VCaP (cell line): Measurements from ENCODE around the gene HIVEP3.

Experiments used
- H3K27ac ChIP-seq: fragments of 450-650 bp; 2 replicates; pipeline ENCODE4 v1.5.1; 2017
- CTCF ChIP-seq: fragments of 450-650 bp; conservative IDR thresholded peaks from 2 replicates; pipeline ENCODE4 v1.5.1; 2017; ENCODE audit warnings: mild to moderate bottlenecking, moderate library complexity

The HIVEP3 gene

DNA sequence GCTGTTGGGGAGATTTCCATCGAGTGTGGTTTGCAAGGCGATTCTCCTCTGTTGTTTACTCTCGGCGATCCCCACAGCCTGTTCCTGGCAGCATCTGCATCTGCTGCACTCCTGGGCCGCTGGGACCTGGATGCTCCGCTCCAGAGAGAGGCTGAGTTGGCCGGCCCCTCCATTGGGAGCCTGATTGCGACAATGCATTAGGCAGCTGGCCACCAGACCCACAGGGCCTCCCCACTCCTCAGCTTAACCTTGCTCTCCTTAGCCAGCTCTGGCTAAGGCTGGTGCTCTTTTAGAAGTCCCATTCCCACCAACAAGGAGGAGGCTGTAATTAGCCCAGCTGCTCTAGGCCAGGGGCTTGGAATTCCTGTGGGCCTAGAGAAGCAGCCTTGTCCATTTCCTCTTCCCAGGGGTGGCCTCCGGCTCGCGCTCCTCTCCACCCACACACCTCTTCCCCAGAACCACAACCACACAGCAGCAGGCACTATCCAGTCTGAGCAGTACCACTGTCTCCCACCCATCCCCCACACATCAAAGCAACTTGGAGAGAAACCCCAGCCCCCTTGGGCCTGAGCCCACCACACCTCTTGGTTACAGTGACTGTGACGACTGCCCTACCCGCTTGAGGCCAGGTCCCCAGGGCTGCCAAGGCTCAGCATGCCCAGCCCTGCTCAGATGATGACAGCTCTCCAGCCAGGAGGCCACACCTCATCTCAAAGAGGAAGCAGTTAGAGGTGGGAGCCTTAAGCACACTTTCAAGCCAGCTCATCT is 240.4 kb downstream of the HIVEP3 start:
- no peak for TF ChIP-seq CTCF
- no peak overlapping the region for H3K27ac ChIP-seq

- no peak overlapping the region for H3K27ac ChIP-seq
- no peak for TF ChIP-seq CTCF
Observed at GRCh38 chr1:41677620-41678019, 241.1 kb downstream of the HIVEP3 start.

GRCh38 chr1:41675401-41675800 is 243.3 kb downstream of the HIVEP3 start:
- H3K27ac ChIP-seq: no peak overlapping the region

DNA sequence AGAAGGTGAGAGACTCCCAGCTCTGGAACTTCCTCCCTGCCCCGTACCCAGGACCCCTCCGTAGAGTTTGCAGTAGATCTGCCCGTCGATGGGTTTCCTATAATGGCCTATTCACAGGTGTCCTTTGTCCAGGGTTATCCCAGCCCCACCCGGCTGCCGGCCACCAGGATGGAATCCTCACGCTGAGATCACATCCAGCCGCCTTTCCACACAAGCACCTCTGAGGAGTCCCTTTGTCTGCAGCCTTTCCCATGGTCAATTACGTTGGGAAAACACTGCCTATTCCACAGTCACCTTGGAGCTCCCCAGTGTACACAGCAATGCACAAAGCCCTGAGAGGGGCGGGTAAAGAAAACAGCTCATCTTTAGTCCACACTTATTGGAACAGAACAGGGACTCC is 244.2 kb downstream of the HIVEP3 start:
- TF ChIP-seq CTCF: no peak
- H3K27ac ChIP-seq: no peak overlapping the region

More at GRCh38 chr1:41675401-41675800, 243.3 kb downstream of the HIVEP3 start:
- TF ChIP-seq CTCF: no peak

DNA sequence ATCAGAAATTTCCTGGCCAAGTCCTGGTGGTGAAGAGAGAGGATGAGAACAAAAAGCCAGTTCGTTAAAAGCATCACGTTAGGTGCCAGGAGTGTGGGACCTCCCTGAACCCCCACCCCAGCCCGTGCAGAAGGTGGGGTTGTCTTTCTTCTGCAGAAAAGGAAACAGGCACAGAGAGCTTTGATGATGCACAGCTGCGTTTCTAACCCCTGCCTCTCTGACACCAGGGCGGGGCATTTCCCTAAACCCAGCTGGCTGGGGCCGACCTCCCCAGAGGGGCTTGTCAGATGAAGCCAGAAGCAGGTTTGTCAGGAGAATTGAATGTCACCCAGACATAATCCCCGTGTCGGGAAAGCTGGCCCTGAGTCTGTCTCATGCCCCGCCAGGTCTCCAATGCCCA is 244.9 kb downstream of the HIVEP3 start:
- H3K27ac ChIP-seq: no peak overlapping the region
- TF ChIP-seq CTCF: no peak

- no peak overlapping the region for H3K27ac ChIP-seq
- TF ChIP-seq CTCF: no peak
Observed at GRCh38 chr1:41673378-41673777, 245.3 kb downstream of the HIVEP3 start.

- TF ChIP-seq CTCF: no peak
- no peak overlapping the region for H3K27ac ChIP-seq
Observed at GRCh38 chr1:41672641-41673361, 245.9 kb downstream of the HIVEP3 start.
